HG03442 (cell line): Measurements from ENCODE around the gene ZMIZ1.
"Not testable (repeated sequence)": the region's sequence is repeated elsewhere in the genome, so short reads cannot be mapped to it uniquely, and the experiment has no call there.

Experiments
- ATAC-seq: cut with Tn5 transposase; IDR thresholded peaks from one replicate; pipeline ENCODE4 v1.9.1; 2021; ENCODE audit warnings: mild to moderate bottlenecking, moderate library complexity; ENCODE audit not compliant: unreplicated experiment

ZMIZ1 gene

GRCh38 chr10:79273604-79274003 lies 204.8 kb downstream of the ZMIZ1 start:
- no peak for ATAC-seq

- ATAC-seq = no peak
Measured at GRCh38 chr10:79274279-79275104, 205.7 kb downstream of the ZMIZ1 start.

DNA sequence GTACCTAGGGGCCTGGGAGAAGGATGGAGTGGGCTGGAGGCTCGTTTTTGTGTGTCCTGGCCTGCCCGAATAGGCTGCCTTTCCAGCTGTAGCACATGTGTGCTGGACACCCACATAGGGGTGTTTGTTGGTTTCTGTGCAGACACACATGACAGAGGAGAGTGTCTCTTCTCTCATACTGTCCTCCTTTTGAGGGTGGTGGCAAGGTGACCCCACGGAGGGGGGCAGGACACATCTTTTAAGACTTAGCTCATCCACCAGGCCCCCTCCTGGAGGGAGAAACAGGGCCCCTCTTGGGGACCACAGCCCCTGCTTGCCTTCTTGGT lies 206.3 kb downstream of the ZMIZ1 start:
- no peak for ATAC-seq

DNA sequence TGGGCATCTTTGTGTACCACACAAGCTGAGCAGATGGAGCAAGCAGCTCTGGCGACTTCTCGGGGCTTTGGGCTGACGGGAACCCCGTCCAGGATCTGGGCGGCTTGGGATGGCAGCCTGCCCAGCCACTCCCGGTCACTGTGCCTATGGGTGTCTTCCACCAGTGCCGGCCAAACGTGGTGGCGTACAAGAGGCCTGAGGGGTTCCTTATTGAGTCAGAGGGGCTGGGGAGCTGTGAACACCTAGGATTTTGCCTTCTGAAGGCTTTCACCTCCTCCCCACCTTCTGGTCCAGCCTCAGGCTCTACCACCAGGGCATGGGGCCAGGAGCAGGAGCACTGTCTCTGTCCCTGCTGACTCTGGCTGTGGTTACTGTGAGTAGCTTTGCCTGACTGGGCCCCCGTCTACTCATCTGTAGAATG lies 206.7 kb downstream of the ZMIZ1 start:
- ATAC-seq = no peak

DNA sequence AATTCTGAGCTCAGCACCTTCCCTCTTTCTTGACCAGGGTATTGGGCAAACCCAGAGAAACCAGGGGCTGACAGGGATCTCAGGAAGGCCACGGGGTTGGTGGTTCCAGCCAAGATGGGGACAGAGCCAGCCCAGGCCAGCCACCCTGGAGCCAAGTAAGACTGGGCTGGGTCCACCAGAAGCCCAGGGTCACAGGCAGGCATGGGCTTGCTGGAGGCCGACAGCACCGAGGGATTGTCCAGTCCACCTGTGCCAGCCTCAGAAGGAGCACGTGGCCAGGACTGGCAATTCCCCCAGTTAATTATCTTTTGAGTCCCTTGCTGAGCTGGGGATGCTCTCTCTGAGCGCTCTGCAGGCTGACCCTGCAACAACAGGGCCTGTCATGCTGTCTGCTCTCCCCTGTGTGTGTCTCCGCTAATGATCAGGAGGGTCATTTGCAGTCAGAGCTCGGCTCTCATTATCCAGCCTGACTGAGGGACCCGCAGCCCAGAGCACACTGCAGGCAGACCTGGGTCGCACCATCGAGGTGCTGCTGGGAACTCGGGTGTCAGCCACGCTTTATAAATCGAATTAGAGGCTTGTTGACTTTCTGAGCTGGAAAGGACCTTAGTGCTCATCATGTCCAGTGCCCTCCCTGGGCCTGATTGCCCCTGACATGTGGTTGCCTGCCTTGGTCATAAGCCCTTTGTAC lies 209.0 kb downstream of the ZMIZ1 start:
- no peak for ATAC-seq

GRCh38 chr10:79279047-79279446 lies 210.3 kb downstream of the ZMIZ1 start:
- ATAC-seq = not testable (repeated sequence)

DNA sequence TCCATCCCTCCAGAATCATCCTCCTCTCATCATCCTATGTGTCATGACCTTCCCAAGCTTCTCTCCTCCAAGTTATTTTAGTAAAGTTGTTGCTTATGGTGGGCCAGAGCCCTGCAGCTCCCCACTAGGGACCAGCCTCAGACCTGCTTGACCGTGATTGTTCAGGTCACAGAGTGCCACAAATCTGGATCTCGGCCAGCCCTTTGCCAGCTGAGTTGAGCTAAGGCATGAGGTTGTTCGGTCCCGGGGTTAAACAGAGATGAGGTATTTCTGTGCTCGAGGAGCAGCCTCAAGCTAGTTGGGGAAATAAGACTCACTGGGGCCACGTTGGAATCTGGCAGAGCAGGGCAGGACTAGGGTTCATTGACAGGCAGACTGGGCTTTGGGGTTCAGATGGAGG lies 212.2 kb downstream of the ZMIZ1 start:
- ATAC-seq = no peak

- ATAC-seq = no peak
Measured at GRCh38 chr10:79282388-79282787, 213.6 kb downstream of the ZMIZ1 start.

GRCh38 chr10:79283616-79284015 lies 214.8 kb downstream of the ZMIZ1 start:
- ATAC-seq = no peak

- ATAC-seq = no peak
Measured at GRCh38 chr10:79284158-79284871, 215.5 kb downstream of the ZMIZ1 start.

GRCh38 chr10:79285315-79286197 lies 216.8 kb downstream of the ZMIZ1 start:
- ATAC-seq = peak; percentile 65

DNA sequence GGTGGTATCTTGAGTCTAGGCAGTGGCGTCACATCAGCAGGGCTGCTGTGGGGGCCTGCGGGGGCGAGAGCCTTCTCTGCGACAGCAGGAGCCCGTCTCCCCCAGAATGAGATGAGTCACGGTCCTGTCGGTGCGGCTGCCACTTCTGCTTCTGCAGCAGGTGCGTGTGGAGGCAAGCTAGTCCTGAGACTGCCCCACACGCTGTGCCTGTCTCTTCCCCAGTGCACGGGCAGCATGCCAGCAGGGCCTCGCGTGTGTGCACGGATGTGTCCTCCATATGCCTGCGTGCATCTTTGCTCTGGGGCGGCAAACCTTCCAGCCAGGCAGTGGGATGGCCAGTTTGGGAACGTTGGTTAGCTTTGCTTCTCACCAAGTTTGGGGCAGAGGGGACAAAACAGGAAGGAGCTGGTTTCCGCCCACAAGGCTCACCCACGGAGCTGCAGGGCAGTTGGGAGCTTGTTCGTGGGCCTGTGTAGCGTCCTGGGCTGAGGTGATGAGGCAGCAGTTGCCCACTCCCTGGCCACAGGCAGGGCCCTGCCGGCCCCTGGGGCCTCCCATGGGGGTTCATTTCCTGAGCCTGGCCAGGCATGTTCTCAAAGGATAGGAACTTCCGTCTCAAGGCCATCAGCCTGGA lies 217.7 kb downstream of the ZMIZ1 start:
- peak; percentile 78 for ATAC-seq

DNA sequence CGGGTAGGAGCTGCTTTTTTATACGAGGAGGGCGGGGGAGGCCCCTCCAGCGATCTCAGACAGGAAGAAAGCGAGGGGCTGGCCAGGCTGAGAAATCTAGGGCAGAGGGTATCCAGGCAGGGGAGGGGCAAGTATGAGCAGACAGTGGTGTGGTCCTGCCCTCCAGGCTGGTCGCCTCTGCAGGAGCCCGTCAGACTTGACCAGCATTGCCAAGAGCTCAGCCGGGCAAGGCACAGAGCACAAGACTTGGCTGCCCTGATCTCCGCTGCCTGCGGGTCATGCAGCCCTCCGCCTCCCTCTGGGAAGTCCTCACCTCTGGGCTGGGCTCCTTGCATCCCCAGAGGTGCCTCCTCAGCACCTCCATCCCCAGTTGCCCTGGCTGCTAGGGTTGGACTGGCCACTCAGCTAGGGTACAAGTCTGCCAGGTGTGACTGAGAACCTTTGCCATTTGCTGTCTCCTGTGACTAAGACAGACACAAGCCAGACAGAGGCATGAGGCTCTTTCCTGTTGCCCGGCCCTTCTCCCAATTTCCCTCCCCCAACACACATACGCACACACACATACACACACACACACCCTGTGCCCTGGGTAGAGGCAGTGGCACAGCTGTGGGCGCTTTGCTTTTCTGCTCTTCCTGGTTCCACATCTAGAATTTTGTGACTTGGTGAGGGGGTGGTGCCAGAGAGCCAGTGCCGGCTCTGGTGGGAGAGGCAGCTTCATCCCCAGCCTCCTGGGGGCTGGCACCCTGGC lies 219.4 kb downstream of the ZMIZ1 start:
- ATAC-seq = no peak

GRCh38 chr10:79289801-79290200 lies 221.0 kb downstream of the ZMIZ1 start:
- no peak for ATAC-seq

DNA sequence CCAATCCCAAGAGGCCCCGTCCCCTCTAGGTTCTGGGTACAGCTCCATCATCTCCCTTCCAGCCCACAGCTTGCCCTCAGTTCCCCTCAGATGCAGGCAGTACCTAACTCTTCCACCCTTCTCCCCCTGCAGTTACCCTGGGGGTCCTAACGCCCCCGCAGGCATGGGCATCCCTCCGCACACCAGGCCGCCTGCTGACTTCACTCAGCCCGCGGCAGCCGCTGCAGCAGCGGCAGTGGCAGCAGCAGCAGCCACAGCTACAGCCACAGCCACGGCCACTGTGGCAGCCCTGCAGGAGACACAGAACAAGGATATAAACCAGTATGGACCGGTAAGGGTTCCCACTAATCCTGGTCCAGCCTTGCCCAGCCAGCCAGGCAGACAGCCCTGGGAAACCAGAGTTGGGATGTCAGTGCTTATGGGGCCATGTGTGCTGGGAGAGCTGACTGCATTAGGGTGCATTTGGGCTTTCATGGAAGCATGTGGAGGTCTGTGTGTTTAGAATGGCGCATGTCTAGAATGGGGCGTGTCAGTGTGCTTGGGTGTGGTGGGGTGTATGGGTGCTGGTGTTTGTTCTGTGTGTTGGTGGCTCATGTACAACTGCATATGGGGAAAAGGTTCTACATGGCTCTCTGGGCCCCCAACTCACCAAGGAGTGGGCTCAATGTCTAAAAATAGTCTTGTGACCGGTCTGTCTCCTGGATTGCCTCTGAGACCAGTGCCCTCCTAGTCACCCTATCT lies 223.4 kb downstream of the ZMIZ1 start:
- no peak for ATAC-seq

- ATAC-seq = no peak
Measured at GRCh38 chr10:79292891-79293746, 224.4 kb downstream of the ZMIZ1 start.

DNA sequence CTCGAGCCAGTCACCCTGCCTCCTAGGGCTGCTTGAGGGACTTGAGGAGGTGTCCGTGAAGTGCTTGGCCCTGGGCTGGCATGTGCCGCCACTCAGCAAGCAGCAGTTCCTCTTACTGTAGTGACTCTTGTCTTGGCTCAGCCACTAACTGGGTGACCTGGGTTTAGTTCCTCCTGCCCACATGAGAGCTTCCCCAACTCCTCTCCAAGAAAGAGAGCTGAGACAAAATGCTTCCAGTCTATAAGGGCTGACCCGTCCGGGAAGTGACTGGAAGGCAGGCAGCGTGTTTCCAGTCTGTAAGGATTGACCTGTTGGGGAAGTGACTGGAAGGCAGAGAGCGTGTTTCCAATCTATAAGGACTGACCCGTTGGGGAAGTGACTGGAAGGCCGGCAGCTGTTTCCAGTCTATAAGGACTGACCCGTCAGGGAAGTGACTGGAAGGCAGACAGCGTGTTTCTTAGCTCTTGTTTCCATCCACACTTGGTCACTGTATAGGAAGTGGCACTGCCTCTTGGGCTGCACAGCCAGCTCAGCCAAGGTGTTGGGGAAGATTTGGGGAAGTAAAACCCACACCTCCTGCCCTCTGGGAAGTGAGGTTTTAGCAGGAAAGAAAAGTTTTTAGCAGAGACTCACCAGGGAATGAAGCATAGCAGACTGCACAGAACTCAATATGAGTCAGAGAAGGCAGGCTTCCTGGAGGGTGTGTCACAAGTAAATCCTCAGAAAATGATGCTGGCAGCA lies 225.2 kb downstream of the ZMIZ1 start:
- no peak for ATAC-seq
